Neural cell (in vitro differentiated cells): ENCODE measurements around the gene ZNRF1. TPM values are rescaled to one million over a fixed set of nuclear protein-coding genes. Genes with fewer than 3 reads are reported as not detected.

Experiments
- H2AFZ ChIP-seq: fragments of 200-600, 300-800 bp; sonication (generic), shearing (Covaris generic); 2 replicates; pipeline ENCODE4 v1.6.0; 2014; ENCODE audit warnings: low read depth, mild to moderate bottlenecking, antibody characterized with exemption, low read length, moderate library complexity
- H3F3A ChIP-seq: fragments of 200-600 bp; shearing (Covaris generic); 2 replicates; pipeline ENCODE4 v1.6.1; 2016; ENCODE audit warnings: mild to moderate bottlenecking, moderate library complexity, mixed read lengths, antibody characterized with exemption, low read length; ENCODE audit not compliant: insufficient read depth, poor library complexity, severe bottlenecking
- H3K27ac ChIP-seq: fragments of 200-600, 300-800 bp; sonication (generic), shearing (Covaris generic); 2 replicates; pipeline ENCODE4 v1.5.1; 2014; ENCODE audit warnings: mild to moderate bottlenecking, low read length, moderate library complexity
- H3K27me3 ChIP-seq: fragments of 300-800, 200-600 bp; sonication (generic), shearing (Covaris generic); 2 replicates; pipeline ENCODE4 v1.6.0; 2014; ENCODE audit warnings: mild to moderate bottlenecking, low read depth, low read length, moderate library complexity; ENCODE audit not compliant: insufficient read depth
- H3K36me3 ChIP-seq: fragments of 300-800, 200-600 bp; sonication (generic), shearing (Covaris generic); 2 replicates; pipeline ENCODE4 v1.5.1; 2014; ENCODE audit warnings: mild to moderate bottlenecking, antibody characterized with exemption, low read length, moderate library complexity; ENCODE audit not compliant: insufficient read depth
- H3K4me2 ChIP-seq: fragments of 300-800, 200-600 bp; sonication (generic), shearing (Covaris generic); 2 replicates; pipeline ENCODE4 v1.6.0; 2014; ENCODE audit warnings: mild to moderate bottlenecking, low read length
- H3K4me3 ChIP-seq: fragments of 300-800, 200-600 bp; sonication (generic), shearing (Covaris generic); 2 replicates; pipeline ENCODE4 v1.5.1; 2014; ENCODE audit warnings: mild to moderate bottlenecking, low read length, moderate library complexity
- H3K79me2 ChIP-seq: fragments of 200-600 bp; shearing (Covaris generic); replicated peaks from 2 replicates; pipeline ENCODE4 v1.6.0; 2014; ENCODE audit warnings: mild to moderate bottlenecking, low read length, moderate library complexity; ENCODE audit not compliant: insufficient read depth
- H3K9ac ChIP-seq: fragments of 300-800, 200-600 bp; sonication (generic), shearing (Covaris generic); 2 replicates; pipeline ENCODE4 v1.6.1; 2016; ENCODE audit warnings: mild to moderate bottlenecking, low read length, mixed read lengths
- H3K9me2 ChIP-seq: fragments of 200-600 bp; shearing (Covaris generic); 2 replicates; pipeline ENCODE4 v1.6.1; 2016; ENCODE audit warnings: mild to moderate bottlenecking, low read length, mixed read lengths; ENCODE audit not compliant: insufficient read depth
- H3K9me3 ChIP-seq: fragments of 200-600, 300-800 bp; sonication (generic), shearing (Covaris generic); 2 replicates; pipeline ENCODE4 v1.6.1; 2016; ENCODE audit warnings: mild to moderate bottlenecking, mixed run types, low read length, moderate library complexity, mixed read lengths
- H4K20me1 ChIP-seq: fragments of 200-600 bp; shearing (Covaris generic); 2 replicates; pipeline ENCODE4 v1.6.1; 2016; ENCODE audit warnings: mild to moderate bottlenecking, mixed run types; ENCODE audit not compliant: insufficient read depth
- EP300 ChIP-seq: fragments of 450-650 bp; conservative IDR thresholded peaks from 2 replicates; pipeline ENCODE4 v1.6.1; 2014; ENCODE audit warnings: antibody characterized with exemption, mild to moderate bottlenecking, moderate library complexity; ENCODE audit not compliant: poor library complexity, severe bottlenecking
- EZH2 ChIP-seq: fragments of 200-600, 300-800 bp; shearing (Covaris generic), sonication (generic); IDR thresholded peaks from 2 replicates; pipeline ENCODE4 v1.6.1; 2014; ENCODE audit warnings: antibody characterized with exemption, low read length, borderline replicate concordance, mild to moderate bottlenecking; ENCODE audit not compliant: insufficient read depth, poor library complexity, severe bottlenecking
- MXI1 ChIP-seq: fragments of 450-650 bp; conservative IDR thresholded peaks from 2 replicates; pipeline ENCODE4 v1.6.1; 2014; ENCODE audit warnings: antibody characterized with exemption, mild to moderate bottlenecking; ENCODE audit not compliant: poor library complexity, severe bottlenecking
- POLR2AphosphoS5 ChIP-seq: IDR thresholded peaks from 2 replicates; pipeline ENCODE4 v1.6.1; 2012
- RAD21 ChIP-seq: fragments of 450-650 bp; conservative IDR thresholded peaks from 2 replicates; pipeline ENCODE4 v1.6.1; 2014; ENCODE audit warnings: antibody characterized with exemption, mild to moderate bottlenecking, moderate library complexity
- SMC3 ChIP-seq: fragments of 450-650 bp; conservative IDR thresholded peaks from 2 replicates; pipeline ENCODE4 v1.6.1; 2014; ENCODE audit warnings: antibody characterized with exemption, mild to moderate bottlenecking, moderate library complexity; ENCODE audit not compliant: poor library complexity
- TAF1 ChIP-seq: IDR thresholded peaks from 2 replicates; pipeline ENCODE4 v1.6.1; 2012; ENCODE audit warnings: low read depth
- polyA plus RNA-seq: library from polyadenylated mRNA; depleted of rRNA; stranded (reverse); fragments of >200 nt; gene quantifications from 2 replicates; pipeline ENCODE4 v1.2.3, GENCODE V29; 2014
- TF ChIP-seq, protein P1 (sequence below): fragments of 450-650 bp; IDR thresholded peaks from 2 replicates; pipeline ENCODE4 v1.5.1; 2014; ENCODE audit warnings: antibody characterized with exemption, mild to moderate bottlenecking, moderate library complexity; ENCODE audit not compliant: poor library complexity, severe bottlenecking
- TF ChIP-seq, protein P2 (sequence below): IDR thresholded peaks from 2 replicates; pipeline ENCODE4 v1.6.1; 2012; ENCODE audit warnings: borderline replicate concordance

Gene ZNRF1
- polyA plus RNA-seq, 1 donor from 2014 or later, result 31.6 TPM

DNA sequence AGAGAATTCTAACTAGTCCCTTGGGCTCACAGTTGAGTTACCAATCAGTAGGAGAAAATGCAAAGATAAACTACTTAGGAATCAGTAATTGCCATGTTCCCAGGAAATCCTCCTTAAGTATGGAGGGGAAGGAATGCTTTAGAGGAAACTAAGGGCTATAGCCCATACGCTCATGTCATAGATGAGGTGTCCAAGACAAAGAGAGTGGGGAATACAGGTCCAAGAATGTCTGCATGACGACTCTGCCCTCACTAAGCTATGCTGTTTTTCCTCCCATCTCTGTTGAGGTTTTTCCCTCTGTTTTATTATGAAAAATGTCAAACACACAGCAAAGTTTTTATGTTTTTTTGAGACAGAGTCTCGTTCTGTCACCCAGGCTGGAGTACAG is 101.8 kb downstream of the ZNRF1 start:
- peaks cover 3% of the 10 kb centered on the region for H3K79me2 ChIP-seq
- no peak overlapping the region for H3K4me3 ChIP-seq
- H3K9ac ChIP-seq, result no peak overlapping the region
- no peaks in the 10 kb centered on the region for H3K9me2 ChIP-seq
- H3F3A ChIP-seq, result no peaks in the 10 kb centered on the region
- H3K27ac ChIP-seq, result no peak overlapping the region
- no peaks in the 10 kb centered on the region for H3K9me3 ChIP-seq
- no peak overlapping the region for H2AFZ ChIP-seq
- H4K20me1 ChIP-seq, result no peaks in the 10 kb centered on the region
- no peak overlapping the region for H3K4me2 ChIP-seq
- H3K36me3 ChIP-seq, result no peaks in the 10 kb centered on the region
- H3K27me3 ChIP-seq, result no peaks in the 10 kb centered on the region
- TF ChIP-seq TAF1, result no peak
- TF ChIP-seq EZH2, result no peak

DNA sequence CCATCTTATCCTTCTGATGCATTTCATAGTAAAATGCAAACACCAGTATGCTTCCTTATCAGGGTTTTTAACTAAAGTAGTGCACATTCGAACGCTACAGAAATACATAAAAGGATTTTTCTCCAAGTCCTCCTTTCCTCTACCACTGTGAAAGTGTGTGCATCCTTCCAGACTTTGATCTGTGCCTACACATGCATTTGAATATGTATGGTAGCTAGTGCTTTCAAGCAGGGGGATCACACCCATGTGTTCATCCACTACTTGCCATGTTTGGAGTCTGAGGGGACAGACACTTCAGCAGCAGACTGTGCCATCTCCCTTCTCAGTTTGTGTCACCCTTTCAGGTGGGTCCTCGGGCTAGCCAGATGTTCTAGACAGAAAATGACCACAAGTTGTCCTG is 102.8 kb downstream of the ZNRF1 start:
- H3K9me2 ChIP-seq, result no peaks in the 10 kb centered on the region
- no peaks in the 10 kb centered on the region for H3K27me3 ChIP-seq
- H2AFZ ChIP-seq, result no peak overlapping the region
- no peak overlapping the region for H3K9ac ChIP-seq
- H4K20me1 ChIP-seq, result no peaks in the 10 kb centered on the region
- TF ChIP-seq, protein P1, sequence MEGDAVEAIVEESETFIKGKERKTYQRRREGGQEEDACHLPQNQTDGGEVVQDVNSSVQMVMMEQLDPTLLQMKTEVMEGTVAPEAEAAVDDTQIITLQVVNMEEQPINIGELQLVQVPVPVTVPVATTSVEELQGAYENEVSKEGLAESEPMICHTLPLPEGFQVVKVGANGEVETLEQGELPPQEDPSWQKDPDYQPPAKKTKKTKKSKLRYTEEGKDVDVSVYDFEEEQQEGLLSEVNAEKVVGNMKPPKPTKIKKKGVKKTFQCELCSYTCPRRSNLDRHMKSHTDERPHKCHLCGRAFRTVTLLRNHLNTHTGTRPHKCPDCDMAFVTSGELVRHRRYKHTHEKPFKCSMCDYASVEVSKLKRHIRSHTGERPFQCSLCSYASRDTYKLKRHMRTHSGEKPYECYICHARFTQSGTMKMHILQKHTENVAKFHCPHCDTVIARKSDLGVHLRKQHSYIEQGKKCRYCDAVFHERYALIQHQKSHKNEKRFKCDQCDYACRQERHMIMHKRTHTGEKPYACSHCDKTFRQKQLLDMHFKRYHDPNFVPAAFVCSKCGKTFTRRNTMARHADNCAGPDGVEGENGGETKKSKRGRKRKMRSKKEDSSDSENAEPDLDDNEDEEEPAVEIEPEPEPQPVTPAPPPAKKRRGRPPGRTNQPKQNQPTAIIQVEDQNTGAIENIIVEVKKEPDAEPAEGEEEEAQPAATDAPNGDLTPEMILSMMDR, result no peak
- TF ChIP-seq EZH2 (no peak), MXI1 (no peak), POLR2AphosphoS5 (no peak), RAD21 (no peak)
- TF ChIP-seq, protein P2, sequence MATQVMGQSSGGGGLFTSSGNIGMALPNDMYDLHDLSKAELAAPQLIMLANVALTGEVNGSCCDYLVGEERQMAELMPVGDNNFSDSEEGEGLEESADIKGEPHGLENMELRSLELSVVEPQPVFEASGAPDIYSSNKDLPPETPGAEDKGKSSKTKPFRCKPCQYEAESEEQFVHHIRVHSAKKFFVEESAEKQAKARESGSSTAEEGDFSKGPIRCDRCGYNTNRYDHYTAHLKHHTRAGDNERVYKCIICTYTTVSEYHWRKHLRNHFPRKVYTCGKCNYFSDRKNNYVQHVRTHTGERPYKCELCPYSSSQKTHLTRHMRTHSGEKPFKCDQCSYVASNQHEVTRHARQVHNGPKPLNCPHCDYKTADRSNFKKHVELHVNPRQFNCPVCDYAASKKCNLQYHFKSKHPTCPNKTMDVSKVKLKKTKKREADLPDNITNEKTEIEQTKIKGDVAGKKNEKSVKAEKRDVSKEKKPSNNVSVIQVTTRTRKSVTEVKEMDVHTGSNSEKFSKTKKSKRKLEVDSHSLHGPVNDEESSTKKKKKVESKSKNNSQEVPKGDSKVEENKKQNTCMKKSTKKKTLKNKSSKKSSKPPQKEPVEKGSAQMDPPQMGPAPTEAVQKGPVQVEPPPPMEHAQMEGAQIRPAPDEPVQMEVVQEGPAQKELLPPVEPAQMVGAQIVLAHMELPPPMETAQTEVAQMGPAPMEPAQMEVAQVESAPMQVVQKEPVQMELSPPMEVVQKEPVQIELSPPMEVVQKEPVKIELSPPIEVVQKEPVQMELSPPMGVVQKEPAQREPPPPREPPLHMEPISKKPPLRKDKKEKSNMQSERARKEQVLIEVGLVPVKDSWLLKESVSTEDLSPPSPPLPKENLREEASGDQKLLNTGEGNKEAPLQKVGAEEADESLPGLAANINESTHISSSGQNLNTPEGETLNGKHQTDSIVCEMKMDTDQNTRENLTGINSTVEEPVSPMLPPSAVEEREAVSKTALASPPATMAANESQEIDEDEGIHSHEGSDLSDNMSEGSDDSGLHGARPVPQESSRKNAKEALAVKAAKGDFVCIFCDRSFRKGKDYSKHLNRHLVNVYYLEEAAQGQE, result no peak
- H3K27ac ChIP-seq, result no peak overlapping the region
- H3F3A ChIP-seq, result no peaks in the 10 kb centered on the region
- H3K4me2 ChIP-seq, result no peak overlapping the region
- no peak overlapping the region for H3K4me3 ChIP-seq
- no peaks in the 10 kb centered on the region for H3K36me3 ChIP-seq
- H3K9me3 ChIP-seq, result no peaks in the 10 kb centered on the region
- H3K79me2 ChIP-seq, result peaks cover under 1% of the 10 kb centered on the region

DNA sequence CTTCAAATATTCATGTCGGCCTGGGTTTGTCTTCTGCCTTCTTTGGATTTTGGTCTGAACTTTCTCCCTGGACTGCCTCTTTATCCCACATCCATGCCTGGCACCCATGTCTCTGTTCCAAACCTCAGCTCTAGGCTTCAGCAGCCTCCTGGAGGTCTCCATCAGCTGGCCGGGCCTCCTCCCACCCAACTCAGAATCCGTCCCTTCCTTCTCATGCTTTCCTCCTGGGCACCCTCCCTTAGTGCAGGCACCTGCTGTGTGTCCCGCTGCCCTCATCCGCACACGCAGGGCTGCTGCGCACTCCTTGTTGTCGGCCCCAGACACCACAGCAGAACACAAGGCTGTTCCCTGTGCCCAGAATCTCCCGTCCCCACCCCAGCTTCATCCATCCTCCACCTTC is 103.8 kb downstream of the ZNRF1 start:
- Histone ChIP-seq H3K4me2 (no peak overlapping the region), H3K9me2 (no peaks in the 10 kb centered on the region), H4K20me1 (no peaks in the 10 kb centered on the region), H3K27ac (no peak overlapping the region), H2AFZ (no peak overlapping the region), H3K27me3 (no peaks in the 10 kb centered on the region), H3K9ac (no peak overlapping the region), H3K36me3 (no peaks in the 10 kb centered on the region), H3K9me3 (no peaks in the 10 kb centered on the region), H3K79me2 (no peaks in the 10 kb centered on the region), H3K4me3 (no peak overlapping the region), H3F3A (no peaks in the 10 kb centered on the region)
- TF ChIP-seq SMC3, result no peak
- no peak for TF ChIP-seq RAD21
- TF ChIP-seq, protein P1, result no peak
- TF ChIP-seq TAF1, result no peak
- TF ChIP-seq EP300, result no peak
- no peak for TF ChIP-seq POLR2AphosphoS5
- no peak for TF ChIP-seq MXI1
- TF ChIP-seq, protein P2, result no peak
- TF ChIP-seq EZH2, result no peak
